ENCODE measurements around the gene INTS4. TPM values are rescaled to one million over a fixed set of nuclear protein-coding genes. Genes with fewer than 3 reads are reported as not detected.

INTS4 gene

Small RNA genes within 50 kb of the gene (small RNA-seq; reads per million reads assigned to genes)
- gene AP002812.4 (ENCODE audit: low read depth), result not detected

Data from mesenchymal stem cell (in vitro differentiated cells and primary cell).